OCI-LY1 (cell line): Measurements from ENCODE around the gene MYOM1.

Experiments used
- H2AFZ ChIP-seq: fragments of 200-600 bp; sonication (generic), shearing (Covaris generic); 2 replicates; pipeline ENCODE4 v1.6.0; 2014; ENCODE audit warnings: antibody characterized with exemption, mild to moderate bottlenecking, low read length
- H3F3A ChIP-seq: fragments of 200-600 bp; sonication (generic), shearing (Covaris generic); 2 replicates; pipeline ENCODE4 v1.6.0; 2014; ENCODE audit warnings: mild to moderate bottlenecking, antibody characterized with exemption, low read length, moderate library complexity; ENCODE audit not compliant: insufficient read depth
- H3K27ac ChIP-seq: fragments of 200-600 bp; sonication (generic); 2 replicates; pipeline ENCODE4 v1.5.1; 2014; ENCODE audit warnings: low read length, mixed run types, mild to moderate bottlenecking, low read depth; ENCODE audit not compliant: poor library complexity, severe bottlenecking
- H3K27me3 ChIP-seq: fragments of 200-600 bp; sonication (generic); 2 replicates; pipeline ENCODE4 v1.6.0; 2014; ENCODE audit warnings: antibody characterized with exemption, mild to moderate bottlenecking, low read length, moderate library complexity; ENCODE audit not compliant: insufficient read depth
- H3K36me3 ChIP-seq: fragments of 200-600 bp; sonication (generic); 2 replicates; pipeline ENCODE4 v1.6.1; 2014; ENCODE audit warnings: mild to moderate bottlenecking, antibody characterized with exemption, low read length, moderate library complexity, mixed read lengths; ENCODE audit not compliant: insufficient read depth
- H3K4me1 ChIP-seq: fragments of 200-600 bp; sonication (generic); 2 replicates; pipeline ENCODE4 v1.5.1; 2014; ENCODE audit warnings: mild to moderate bottlenecking, low read length, moderate library complexity; ENCODE audit not compliant: insufficient read depth, severe bottlenecking
- H3K4me2 ChIP-seq: fragments of 200-600 bp; sonication (generic), shearing (Covaris generic); 2 replicates; pipeline ENCODE4 v1.6.1; 2014; ENCODE audit warnings: low read length
- H3K4me3 ChIP-seq: fragments of 200-600 bp; sonication (generic); 2 replicates; pipeline ENCODE4 v1.5.1; 2014; ENCODE audit warnings: low read length, low read depth, mild to moderate bottlenecking, mixed read lengths; ENCODE audit not compliant: poor library complexity, severe bottlenecking
- H3K79me2 ChIP-seq: fragments of 200-600 bp; shearing (Covaris generic); 2 replicates; pipeline ENCODE4 v1.6.1; 2016; ENCODE audit warnings: mixed run types, low read length, mixed read lengths; ENCODE audit not compliant: insufficient read depth
- H3K9ac ChIP-seq: fragments of 200-600 bp; sonication (generic), shearing (Covaris generic); 2 replicates; pipeline ENCODE4 v1.6.1; 2014; ENCODE audit warnings: mild to moderate bottlenecking, low read length, mixed read lengths
- H3K9me2 ChIP-seq: fragments of 200-600 bp; sonication (generic), shearing (Covaris generic); 2 replicates; pipeline ENCODE4 v1.6.1; 2014; ENCODE audit warnings: low read depth, mild to moderate bottlenecking, low read length, mixed read lengths
- H3K9me3 ChIP-seq: fragments of 200-600 bp; shearing (Covaris generic); 2 replicates; pipeline ENCODE4 v1.6.1; 2014; ENCODE audit warnings: low read length, mixed read lengths
- H4K20me1 ChIP-seq: fragments of 200-600 bp; sonication (generic), shearing (Covaris generic); 2 replicates; pipeline ENCODE4 v1.6.0; 2016; ENCODE audit warnings: mild to moderate bottlenecking, low read length; ENCODE audit not compliant: insufficient read depth
- EZH2 ChIP-seq: fragments of 200-600 bp; sonication (generic), shearing (Covaris generic); IDR thresholded peaks from 2 replicates; pipeline ENCODE4 v1.8.0; 2017; ENCODE audit warnings: borderline replicate concordance, mixed run types, mild to moderate bottlenecking, antibody characterized with exemption, low read length, moderate library complexity, mixed read lengths
- TF ChIP-seq, protein P1 (sequence below): fragments of 200-600 bp; sonication (generic), shearing (Covaris generic); IDR thresholded peaks from 2 replicates; pipeline ENCODE4 v1.5.1; 2017; ENCODE audit warnings: mild to moderate bottlenecking, antibody characterized with exemption, low read length, moderate library complexity, mixed read lengths

The MYOM1 gene

DNA sequence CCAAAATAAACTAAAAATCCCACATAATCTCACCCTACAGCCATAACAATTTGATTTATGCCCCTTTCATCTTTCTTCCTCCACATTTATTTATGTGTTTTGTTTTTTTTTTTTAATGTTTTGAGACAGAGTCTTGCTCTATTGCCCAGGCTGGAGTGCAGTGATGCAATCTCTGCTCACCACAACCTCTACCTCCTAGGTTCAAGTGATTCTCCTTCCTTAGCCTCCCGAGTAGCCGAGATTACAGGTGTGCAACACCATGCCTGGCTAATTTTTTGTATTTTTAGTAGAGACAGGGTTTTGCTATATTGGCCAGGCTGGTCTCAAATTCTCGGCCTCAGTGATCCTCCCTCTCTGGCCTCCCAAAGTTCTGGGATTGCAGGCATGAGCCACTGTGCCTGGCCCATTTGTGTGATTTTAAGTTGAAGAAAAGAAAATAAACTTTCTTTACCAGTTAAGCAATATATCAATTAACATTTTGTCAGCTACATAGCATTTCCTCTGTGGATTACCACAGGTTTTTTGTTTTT, 170.9 kb downstream of the MYOM1 start:
- no peaks in the 10 kb centered on the region for H3K27me3 ChIP-seq
- no peaks in the 10 kb centered on the region for H3K36me3 ChIP-seq
- no peak overlapping the region for H3K9ac ChIP-seq
- H4K20me1 ChIP-seq, result no peaks in the 10 kb centered on the region
- peaks cover 21% of the 10 kb centered on the region for H3K4me1 ChIP-seq
- no peak for TF ChIP-seq EZH2
- TF ChIP-seq, protein P1, sequence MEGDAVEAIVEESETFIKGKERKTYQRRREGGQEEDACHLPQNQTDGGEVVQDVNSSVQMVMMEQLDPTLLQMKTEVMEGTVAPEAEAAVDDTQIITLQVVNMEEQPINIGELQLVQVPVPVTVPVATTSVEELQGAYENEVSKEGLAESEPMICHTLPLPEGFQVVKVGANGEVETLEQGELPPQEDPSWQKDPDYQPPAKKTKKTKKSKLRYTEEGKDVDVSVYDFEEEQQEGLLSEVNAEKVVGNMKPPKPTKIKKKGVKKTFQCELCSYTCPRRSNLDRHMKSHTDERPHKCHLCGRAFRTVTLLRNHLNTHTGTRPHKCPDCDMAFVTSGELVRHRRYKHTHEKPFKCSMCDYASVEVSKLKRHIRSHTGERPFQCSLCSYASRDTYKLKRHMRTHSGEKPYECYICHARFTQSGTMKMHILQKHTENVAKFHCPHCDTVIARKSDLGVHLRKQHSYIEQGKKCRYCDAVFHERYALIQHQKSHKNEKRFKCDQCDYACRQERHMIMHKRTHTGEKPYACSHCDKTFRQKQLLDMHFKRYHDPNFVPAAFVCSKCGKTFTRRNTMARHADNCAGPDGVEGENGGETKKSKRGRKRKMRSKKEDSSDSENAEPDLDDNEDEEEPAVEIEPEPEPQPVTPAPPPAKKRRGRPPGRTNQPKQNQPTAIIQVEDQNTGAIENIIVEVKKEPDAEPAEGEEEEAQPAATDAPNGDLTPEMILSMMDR, result no peak
- no peak overlapping the region for H2AFZ ChIP-seq
- no peaks in the 10 kb centered on the region for H3K79me2 ChIP-seq
- no peaks in the 10 kb centered on the region for H3K9me3 ChIP-seq
- no peak overlapping the region for H3K4me2 ChIP-seq
- H3K27ac ChIP-seq, result no peak overlapping the region
- H3K4me3 ChIP-seq, result no peak overlapping the region
- no peaks in the 10 kb centered on the region for H3K9me2 ChIP-seq
- H3F3A ChIP-seq, result no peaks in the 10 kb centered on the region

DNA sequence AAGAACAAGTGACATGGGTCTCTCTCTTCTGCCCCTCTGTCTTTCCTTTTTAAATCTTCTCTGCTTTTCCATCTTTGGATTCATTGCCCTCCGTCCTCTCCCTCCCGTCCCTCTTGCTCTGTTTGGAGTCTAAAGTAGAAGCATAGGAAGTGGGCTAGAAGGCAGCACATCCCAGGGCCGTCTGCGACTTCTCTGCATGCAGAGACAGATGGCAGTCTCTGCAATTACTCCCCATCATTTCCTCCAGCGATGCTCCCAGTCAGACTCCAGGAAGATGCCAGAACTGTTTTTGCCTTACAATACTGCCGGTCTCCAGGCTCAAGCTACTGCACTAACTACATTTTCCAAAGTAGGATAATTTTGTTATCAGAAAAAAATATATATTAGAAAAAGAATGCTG, 171.6 kb downstream of the MYOM1 start:
- Histone ChIP-seq H3K36me3 (no peaks in the 10 kb centered on the region), H3K4me2 (no peak overlapping the region), H3K4me1 (peaks cover 21% of the 10 kb centered on the region), H3K79me2 (no peaks in the 10 kb centered on the region), H4K20me1 (no peaks in the 10 kb centered on the region), H3K27ac (no peak overlapping the region), H3K9me2 (no peaks in the 10 kb centered on the region), H3K4me3 (no peak overlapping the region), H2AFZ (no peak overlapping the region), H3K27me3 (no peaks in the 10 kb centered on the region), H3K9ac (no peak overlapping the region), H3F3A (no peaks in the 10 kb centered on the region), H3K9me3 (no peaks in the 10 kb centered on the region)
- no peak for TF ChIP-seq EZH2
- TF ChIP-seq, protein P1, result no peak

DNA sequence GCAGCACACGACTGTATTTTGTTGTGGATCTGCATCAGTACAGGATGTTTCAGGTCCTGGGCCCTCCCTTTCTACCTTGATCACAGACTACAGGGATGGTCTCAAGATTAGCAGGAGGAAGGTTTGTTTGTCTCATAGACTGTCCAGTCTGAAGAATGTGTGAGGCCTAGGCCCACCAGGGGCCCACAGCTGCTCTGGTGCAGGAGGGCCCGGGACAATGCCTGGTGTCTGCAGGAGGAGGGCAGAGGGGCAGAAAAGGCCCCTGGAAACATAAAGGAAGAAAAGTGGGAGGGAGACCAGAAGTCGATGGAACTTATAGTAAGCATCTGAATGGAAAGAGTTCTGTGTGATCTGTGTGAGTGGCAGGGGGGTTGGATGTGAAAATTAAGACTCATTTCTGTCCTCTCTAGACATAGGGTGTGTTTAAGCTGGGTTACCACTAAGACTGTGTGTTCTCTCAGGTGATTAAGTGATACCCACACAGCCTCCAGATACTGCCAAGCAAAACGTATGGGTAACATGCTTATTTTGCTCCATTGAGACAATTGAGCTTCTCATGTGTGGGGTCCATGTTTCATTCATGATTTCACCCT, 173.5 kb downstream of the MYOM1 start:
- no peaks in the 10 kb centered on the region for H3F3A ChIP-seq
- H4K20me1 ChIP-seq, result no peaks in the 10 kb centered on the region
- H3K4me3 ChIP-seq, result no peak overlapping the region
- no peak overlapping the region for H3K9ac ChIP-seq
- H3K27ac ChIP-seq, result no peak overlapping the region
- no peaks in the 10 kb centered on the region for H3K9me3 ChIP-seq
- TF ChIP-seq, protein P1, result no peak
- no peak for TF ChIP-seq EZH2
- no peaks in the 10 kb centered on the region for H3K79me2 ChIP-seq
- no peaks in the 10 kb centered on the region for H3K27me3 ChIP-seq
- no peak overlapping the region for H3K4me2 ChIP-seq
- no peaks in the 10 kb centered on the region for H3K9me2 ChIP-seq
- H2AFZ ChIP-seq, result no peak overlapping the region
- H3K36me3 ChIP-seq, result no peaks in the 10 kb centered on the region
- H3K4me1 ChIP-seq, result peaks cover 21% of the 10 kb centered on the region
